Measurements from ENCODE around the gene SMC6.

- no peak for TF ChIP-seq POLR2AphosphoS5 (IDR thresholded peaks at IDR 0.05; ENCODE audit: low read depth, low read length)
- no peak for TF ChIP-seq REST (IDR thresholded peaks at IDR 0.05; ENCODE audit: insufficient read depth in 1 of 2, low read depth in 2 of 2, low read length in 2 of 2)
- no peak for TF ChIP-seq TAF1 (IDR thresholded peaks at IDR 0.05; ENCODE audit: borderline replicate concordance, insufficient read depth, low read length)
- no peak for TF ChIP-seq SIN3A (IDR thresholded peaks at IDR 0.05; ENCODE audit: borderline replicate concordance, insufficient read depth, low read length)
- TF ChIP-seq FOXP2 (optimal IDR thresholded peaks at IDR 0.05; ENCODE audit: borderline replicate concordance, extremely low read depth, extremely low read length, insufficient read depth), result no peak
These were observed 116.3 kb downstream of the SMC6 start for GRCh38 chr2:17637131-17637906.
